KOPT-K1 (cell line): ENCODE measurements around the gene COL18A1.

Experiments used
- H3K27ac ChIP-seq: fragments of 200-600 bp; sonication (generic); 2 replicates; pipeline ENCODE4 v1.5.1; 2016; ENCODE audit warnings: antibody characterized with exemption, mild to moderate bottlenecking, low read depth, low read length; ENCODE audit not compliant: poor library complexity, severe bottlenecking
- H3K36me3 ChIP-seq: fragments of 200-600 bp; sonication (generic); 2 replicates; pipeline ENCODE4 v1.5.1; 2017; ENCODE audit warnings: antibody characterized with exemption, mild to moderate bottlenecking, low read length, moderate library complexity; ENCODE audit not compliant: insufficient read depth
- H3K9me3 ChIP-seq: fragments of 200-600 bp; sonication (generic); 2 replicates; pipeline ENCODE4 v1.5.1; 2017; ENCODE audit warnings: antibody characterized with exemption, low read length, mild to moderate bottlenecking; ENCODE audit not compliant: insufficient read depth, poor library complexity, severe bottlenecking

The COL18A1 gene

GRCh38 chr21:45410151-45410864 lies 5.3 kb downstream of the COL18A1 start:
- Histone ChIP-seq H3K27ac (no peak overlapping the region), H3K36me3 (no peaks in the 10 kb centered on the region), H3K9me3 (no peaks in the 10 kb centered on the region)

GRCh38 chr21:45410865-45411809 lies 6.2 kb downstream of the COL18A1 start:
- no peaks in the 10 kb centered on the region for H3K9me3 ChIP-seq
- H3K36me3 ChIP-seq = no peaks in the 10 kb centered on the region
- no peak overlapping the region for H3K27ac ChIP-seq

GRCh38 chr21:45411810-45412206 lies 6.8 kb downstream of the COL18A1 start:
- Histone ChIP-seq H3K36me3 (no peaks in the 10 kb centered on the region), H3K27ac (no peak overlapping the region), H3K9me3 (no peaks in the 10 kb centered on the region)

GRCh38 chr21:45412491-45412890 lies 7.5 kb downstream of the COL18A1 start:
- Histone ChIP-seq H3K27ac (no peak overlapping the region), H3K36me3 (no peaks in the 10 kb centered on the region), H3K9me3 (no peaks in the 10 kb centered on the region)

GRCh38 chr21:45412909-45413611 lies 8.1 kb downstream of the COL18A1 start:
- H3K9me3 ChIP-seq = no peaks in the 10 kb centered on the region
- H3K27ac ChIP-seq = no peak overlapping the region
- H3K36me3 ChIP-seq = no peaks in the 10 kb centered on the region

GRCh38 chr21:45413922-45414321 lies 9.0 kb downstream of the COL18A1 start:
- Histone ChIP-seq H3K36me3 (no peaks in the 10 kb centered on the region), H3K9me3 (no peaks in the 10 kb centered on the region), H3K27ac (no peak overlapping the region)

GRCh38 chr21:45414396-45415187 lies 9.6 kb downstream of the COL18A1 start:
- Histone ChIP-seq H3K36me3 (no peaks in the 10 kb centered on the region), H3K27ac (no peak overlapping the region), H3K9me3 (no peaks in the 10 kb centered on the region)

- Histone ChIP-seq H3K27ac (no peak overlapping the region), H3K36me3 (no peaks in the 10 kb centered on the region), H3K9me3 (no peaks in the 10 kb centered on the region)
Observed at GRCh38 chr21:45415188-45415942, 10.4 kb downstream of the COL18A1 start.

GRCh38 chr21:45415943-45416611 lies 11.1 kb downstream of the COL18A1 start:
- no peak overlapping the region for H3K27ac ChIP-seq

GRCh38 chr21:45416620-45417019 lies 11.7 kb downstream of the COL18A1 start:
- no peaks in the 10 kb centered on the region for H3K9me3 ChIP-seq
- no peak overlapping the region for H3K27ac ChIP-seq
- H3K36me3 ChIP-seq = no peaks in the 10 kb centered on the region

More at GRCh38 chr21:45415943-45416611, 11.1 kb downstream of the COL18A1 start:
- Histone ChIP-seq H3K9me3 (no peaks in the 10 kb centered on the region), H3K36me3 (no peaks in the 10 kb centered on the region)

- H3K36me3 ChIP-seq = no peaks in the 10 kb centered on the region
- no peaks in the 10 kb centered on the region for H3K9me3 ChIP-seq
- no peak overlapping the region for H3K27ac ChIP-seq
Observed at GRCh38 chr21:45417256-45417950, 12.4 kb downstream of the COL18A1 start.

- Histone ChIP-seq H3K36me3 (no peaks in the 10 kb centered on the region), H3K27ac (no peak overlapping the region), H3K9me3 (no peaks in the 10 kb centered on the region)
Observed at GRCh38 chr21:45417951-45418300, 13.0 kb downstream of the COL18A1 start.
